Glomerular visceral epithelial cell (primary cell): ENCODE data around the gene S100P.
"Not testable (repeated sequence)": the region's sequence is repeated elsewhere in the genome, so short reads cannot be mapped to it uniquely, and the experiment has no call there.

Experiments used
- DNase-seq: peaks from one replicate; pipeline ENCODE4 v3.0.0-alpha.2; 2016; ENCODE audit errors: extremely low spot score

S100P gene

GRCh38 chr4:6693231-6694176 lies at the start of gene S100P:
Gene S100P, plus strand, starts transcription at chr4:6693878. Its CDS starts 55 bp downstream, at chr4:6693933.
- DNase-seq = no peak

GRCh38 chr4:6644792-6645530 lies 48.7 kb upstream of the S100P start:
- no peak for DNase-seq

- DNase-seq = no peak
These were observed 46.5 kb upstream of the S100P start for GRCh38 chr4:6647169-6647568.

- DNase-seq = no peak
These were observed 46.0 kb upstream of the S100P start for GRCh38 chr4:6647582-6648230.

- DNase-seq = no peak
These were observed 44.5 kb upstream of the S100P start for GRCh38 chr4:6649216-6649615.

GRCh38 chr4:6654211-6654610 lies 39.5 kb upstream of the S100P start:
- not testable (repeated sequence) for DNase-seq

GRCh38 chr4:6655291-6655690 lies 38.4 kb upstream of the S100P start:
- DNase-seq = not testable (repeated sequence)

- no peak for DNase-seq
These were observed 37.8 kb upstream of the S100P start for GRCh38 chr4:6655924-6656323.

GRCh38 chr4:6657242-6658208 lies 36.2 kb upstream of the S100P start:
- no peak for DNase-seq

GRCh38 chr4:6658209-6658595 lies 35.5 kb upstream of the S100P start:
- DNase-seq = no peak

GRCh38 chr4:6658597-6659075 lies 35.0 kb upstream of the S100P start:
- peak; percentile 33 for DNase-seq

GRCh38 chr4:6659897-6660296 lies 33.8 kb upstream of the S100P start:
- no peak for DNase-seq

- DNase-seq = no peak
These were observed 33.2 kb upstream of the S100P start for GRCh38 chr4:6660430-6660829.

- DNase-seq = no peak
These were observed 31.1 kb upstream of the S100P start for GRCh38 chr4:6662591-6662990.

GRCh38 chr4:6663596-6664393 lies 29.9 kb upstream of the S100P start:
- DNase-seq = no peak

- DNase-seq = no peak
These were observed 28.4 kb upstream of the S100P start for GRCh38 chr4:6665320-6665654.

GRCh38 chr4:6668391-6668790 lies 25.3 kb upstream of the S100P start:
- peak; percentile 88 for DNase-seq

GRCh38 chr4:6671648-6672047 lies 22.0 kb upstream of the S100P start:
- no peak for DNase-seq

- no peak for DNase-seq
These were observed 21.5 kb upstream of the S100P start for GRCh38 chr4:6672131-6672530.

GRCh38 chr4:6672541-6673190 lies 21.0 kb upstream of the S100P start:
- DNase-seq = not testable (repeated sequence)
